ENCODE measurements around the gene MYO5B. TPM values are rescaled to one million over a fixed set of nuclear protein-coding genes. Genes with fewer than 3 reads are reported as not detected.

The MYO5B gene
- total RNA-seq, 2 experiments from 2014 or later = 0.02 TPM; not detected in 1

- Mint-ChIP-seq H3K4me3 (no peak overlapping the region), H3K4me1 (no peaks in the 10 kb centered on the region), H3K9me3 (ENCODE audit: low read depth) (no peaks in the 10 kb centered on the region), H3K27me3 (peaks cover 4% of the 10 kb centered on the region), H3K36me3 (no peaks in the 10 kb centered on the region), H3K27ac (no peak overlapping the region)
- ATAC-seq = no peak
- CTCF ChIA-PET = interaction anchor here (0.7 kb wide), 1 partner anchor 825 kb away, joined by 3 read pairs; no protein-coding TSS in a partner anchor
- no peak for DNase-seq
These were observed 141.8 kb downstream of the MYO5B start for GRCh38 chr18:50053111-50053510.

DNA sequence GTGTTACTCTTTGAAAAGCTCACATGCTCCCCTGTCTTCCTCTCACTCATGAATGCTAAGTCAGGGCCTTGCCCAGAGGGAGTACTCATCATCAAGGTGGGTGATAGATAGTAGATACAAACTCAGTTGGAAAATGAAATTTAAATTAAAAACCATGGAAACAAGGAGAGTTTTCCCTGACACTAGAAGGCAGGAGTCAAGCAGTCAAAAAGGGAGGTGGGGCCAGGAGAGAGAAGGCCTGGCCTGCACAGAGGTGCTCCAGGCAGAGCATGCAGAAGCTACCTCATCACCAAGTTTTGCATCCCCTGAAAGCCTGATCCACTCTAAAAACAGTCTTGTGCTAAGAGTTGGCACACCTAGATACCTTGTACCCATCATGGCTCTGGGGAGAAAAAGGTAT lies 143.7 kb downstream of the MYO5B start:
- H3K27me3 Mint-ChIP-seq = peaks cover 4% of the 10 kb centered on the region
- H3K4me1 Mint-ChIP-seq = no peaks in the 10 kb centered on the region
- ATAC-seq (no peak), DNase-seq (no peak)
- no peaks in the 10 kb centered on the region for H3K9me3 Mint-ChIP-seq (ENCODE audit: low read depth)
- CTCF ChIA-PET = no interaction called here
- H3K4me3 Mint-ChIP-seq = no peak overlapping the region
- no peaks in the 10 kb centered on the region for H3K36me3 Mint-ChIP-seq
- H3K27ac Mint-ChIP-seq = no peak overlapping the region

DNA sequence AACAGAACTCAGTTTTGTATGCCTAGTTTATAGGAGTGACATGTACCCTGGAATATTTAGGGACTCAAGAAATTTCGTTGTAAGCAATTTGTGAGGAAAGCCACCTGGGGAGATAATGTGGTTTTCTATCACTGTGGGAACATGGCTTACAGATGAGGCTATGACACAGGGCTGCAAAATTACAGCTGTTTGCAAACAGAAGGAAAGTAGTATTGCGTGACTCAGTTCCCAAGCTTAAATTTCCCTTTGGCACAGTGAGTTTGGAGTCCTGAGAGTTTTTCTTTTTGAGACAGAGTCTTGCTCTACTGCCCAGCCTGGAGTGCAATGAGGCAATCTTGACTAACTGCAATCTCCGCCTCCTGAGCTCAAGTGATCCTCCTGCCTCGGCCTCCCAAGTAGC lies 149.8 kb downstream of the MYO5B start:
- DNase-seq = no peak
- Mint-ChIP-seq H3K36me3 (no peaks in the 10 kb centered on the region), H3K4me3 (no peak overlapping the region), H3K9me3 (ENCODE audit: low read depth) (no peaks in the 10 kb centered on the region), H3K4me1 (no peaks in the 10 kb centered on the region), H3K27ac (no peak overlapping the region), H3K27me3 (peaks cover 24% of the 10 kb centered on the region)
- CTCF ChIA-PET = interaction anchor here (1.1 kb wide), 1 partner anchor 313 kb away, joined by 3 read pairs; no protein-coding TSS in a partner anchor
- no peak for ATAC-seq

DNA sequence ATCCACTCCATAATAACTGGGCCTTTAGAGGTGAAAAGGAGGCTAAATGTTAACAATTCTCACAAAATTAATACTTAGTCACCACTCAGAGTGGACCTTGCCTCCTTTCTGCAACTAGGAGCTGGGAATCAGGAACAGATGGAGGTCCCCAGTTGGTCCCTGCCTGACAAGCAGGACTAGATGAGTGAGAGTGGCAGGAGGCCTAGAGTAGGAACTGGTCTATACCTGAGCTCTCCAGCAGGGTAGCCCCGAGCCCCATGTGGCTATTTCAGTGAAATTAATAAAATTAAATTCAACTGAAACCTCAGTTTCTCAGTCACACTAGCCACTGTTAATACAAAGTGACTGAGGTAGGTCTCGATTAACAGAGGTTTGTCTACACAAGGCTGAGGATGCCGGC lies 150.5 kb downstream of the MYO5B start:
- ATAC-seq (no peak), DNase-seq (no peak)
- Mint-ChIP-seq H3K27ac (no peak overlapping the region), H3K4me1 (no peaks in the 10 kb centered on the region), H3K4me3 (no peak overlapping the region), H3K9me3 (ENCODE audit: low read depth) (no peaks in the 10 kb centered on the region), H3K36me3 (no peaks in the 10 kb centered on the region), H3K27me3 (peaks cover 24% of the 10 kb centered on the region)
- CTCF ChIA-PET = interaction anchor here (1.1 kb wide), 1 partner anchor 313 kb away, joined by 3 read pairs; no protein-coding TSS in a partner anchor

DNA sequence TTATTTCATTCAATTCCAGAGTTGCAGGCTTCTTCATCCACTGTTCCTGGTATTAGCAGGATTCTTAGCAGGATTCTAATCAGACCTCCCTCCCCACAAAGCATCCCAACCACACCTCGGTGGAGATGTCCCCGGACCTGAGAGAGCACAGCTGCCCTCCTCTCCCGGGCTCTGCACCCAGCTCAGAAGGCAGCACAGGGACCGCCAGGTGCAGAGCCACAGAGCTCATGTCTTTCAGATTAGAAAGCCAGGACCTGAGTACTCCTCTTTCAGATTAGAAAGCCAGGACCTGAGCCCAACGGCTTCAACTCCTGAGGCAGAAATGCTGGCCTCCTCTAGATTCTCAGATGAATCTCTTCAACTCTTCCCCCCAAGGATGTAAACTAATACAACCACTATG lies 152.3 kb downstream of the MYO5B start:
- Mint-ChIP-seq H3K4me1 (peaks cover 2% of the 10 kb centered on the region), H3K27me3 (peaks cover 34% of the 10 kb centered on the region), H3K9me3 (ENCODE audit: low read depth) (no peaks in the 10 kb centered on the region), H3K4me3 (no peak overlapping the region), H3K36me3 (no peaks in the 10 kb centered on the region), H3K27ac (no peak overlapping the region)
- ATAC-seq (no peak), DNase-seq (no peak)
- CTCF ChIA-PET = no interaction called here

GRCh38 chr18:50039746-50040145 lies 155.2 kb downstream of the MYO5B start:
- no peak overlapping the region for H3K27ac Mint-ChIP-seq
- CTCF ChIA-PET = no interaction called here
- H3K4me3 Mint-ChIP-seq = no peak overlapping the region
- ATAC-seq (no peak), DNase-seq (no peak)
- H3K36me3 Mint-ChIP-seq = no peaks in the 10 kb centered on the region
- peaks cover 2% of the 10 kb centered on the region for H3K4me1 Mint-ChIP-seq
- peaks cover 37% of the 10 kb centered on the region for H3K27me3 Mint-ChIP-seq
- H3K9me3 Mint-ChIP-seq (ENCODE audit: low read depth) = no peaks in the 10 kb centered on the region

GRCh38 chr18:50038448-50038847 lies 156.5 kb downstream of the MYO5B start:
- Mint-ChIP-seq H3K4me3 (no peak overlapping the region), H3K36me3 (no peaks in the 10 kb centered on the region), H3K27me3 (peaks cover 34% of the 10 kb centered on the region), H3K4me1 (peaks cover 2% of the 10 kb centered on the region), H3K9me3 (ENCODE audit: low read depth) (no peaks in the 10 kb centered on the region), H3K27ac (no peak overlapping the region)
- CTCF ChIA-PET = no interaction called here
- DNase-seq = no peak
- no peak for ATAC-seq

DNA sequence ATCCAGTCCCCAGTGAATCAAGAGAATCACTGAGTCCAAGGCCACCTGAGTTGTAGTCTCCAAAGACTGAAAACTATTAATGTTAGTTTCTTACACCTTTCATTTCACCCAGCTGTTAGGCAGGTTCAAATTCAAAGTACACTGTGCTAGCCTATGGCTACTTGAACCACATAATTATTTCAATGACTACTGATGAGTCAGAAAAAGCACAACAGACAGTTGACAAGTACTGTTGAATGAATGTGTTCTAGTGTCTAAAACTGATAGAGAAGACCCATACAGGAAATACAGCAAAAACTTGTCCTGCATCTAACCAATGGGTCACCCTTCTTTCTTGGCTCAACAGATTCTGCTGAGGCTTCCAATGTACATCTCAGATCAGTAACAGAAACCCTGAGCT lies 160.9 kb downstream of the MYO5B start:
- no peak for DNase-seq
- H3K9me3 Mint-ChIP-seq (ENCODE audit: low read depth) = no peaks in the 10 kb centered on the region
- CTCF ChIA-PET = no interaction called here
- H3K27me3 Mint-ChIP-seq = peaks cover 35% of the 10 kb centered on the region
- no peak overlapping the region for H3K27ac Mint-ChIP-seq
- no peak for ATAC-seq
- H3K4me1 Mint-ChIP-seq = peaks cover 2% of the 10 kb centered on the region
- H3K36me3 Mint-ChIP-seq = no peaks in the 10 kb centered on the region
- no peak overlapping the region for H3K4me3 Mint-ChIP-seq

- no peaks in the 10 kb centered on the region for H3K4me1 Mint-ChIP-seq
- DNase-seq = no peak
- H3K27me3 Mint-ChIP-seq = peaks cover 34% of the 10 kb centered on the region
- H3K9me3 Mint-ChIP-seq (ENCODE audit: low read depth) = no peaks in the 10 kb centered on the region
- no peak for ATAC-seq
- no peak overlapping the region for H3K27ac Mint-ChIP-seq
- no peak overlapping the region for H3K4me3 Mint-ChIP-seq
- H3K36me3 Mint-ChIP-seq = no peaks in the 10 kb centered on the region
- CTCF ChIA-PET = no interaction called here
These were observed 161.9 kb downstream of the MYO5B start for GRCh38 chr18:50033004-50033403.

DNA sequence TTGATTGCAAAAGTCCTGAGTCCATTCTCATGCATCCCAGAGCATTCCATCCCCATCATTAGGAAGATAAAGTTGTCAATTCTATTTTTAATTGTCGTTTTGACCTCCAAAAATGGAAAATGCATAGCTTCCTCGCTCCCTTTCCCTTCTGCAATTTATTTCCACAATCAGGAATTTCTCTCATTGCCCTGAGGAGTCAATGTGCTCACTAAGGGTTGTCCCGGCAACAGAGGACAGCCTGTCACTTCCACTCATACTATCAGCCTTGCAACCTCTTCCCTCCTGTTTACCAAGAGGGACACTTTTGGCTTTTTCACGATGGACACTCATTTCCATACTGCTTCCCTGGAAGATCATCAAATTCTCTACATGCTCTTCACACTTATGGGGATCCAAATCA lies 164.8 kb downstream of the MYO5B start:
- H3K36me3 Mint-ChIP-seq = no peaks in the 10 kb centered on the region
- no peaks in the 10 kb centered on the region for H3K4me1 Mint-ChIP-seq
- DNase-seq (no peak), ATAC-seq (no peak)
- H3K27ac Mint-ChIP-seq = no peak overlapping the region
- H3K27me3 Mint-ChIP-seq = peaks cover 39% of the 10 kb centered on the region
- H3K9me3 Mint-ChIP-seq (ENCODE audit: low read depth) = no peaks in the 10 kb centered on the region
- no peak overlapping the region for H3K4me3 Mint-ChIP-seq
- CTCF ChIA-PET = no interaction called here

- Mint-ChIP-seq H3K36me3 (no peaks in the 10 kb centered on the region), H3K27ac (no peak overlapping the region), H3K9me3 (ENCODE audit: low read depth) (no peaks in the 10 kb centered on the region), H3K27me3 (peaks cover 32% of the 10 kb centered on the region), H3K4me3 (no peak overlapping the region), H3K4me1 (no peaks in the 10 kb centered on the region)
- no peak for DNase-seq
- no peak for ATAC-seq
- CTCF ChIA-PET = no interaction called here
These were observed 167.0 kb downstream of the MYO5B start for GRCh38 chr18:50027996-50028395.

- H3K4me3 Mint-ChIP-seq = no peak overlapping the region
- no peaks in the 10 kb centered on the region for H3K4me1 Mint-ChIP-seq
- no peak for DNase-seq
- CTCF ChIA-PET = interaction anchor here (0.6 kb wide), 1 partner anchor 67 kb away, joined by 4 read pairs; no protein-coding TSS in a partner anchor
- no peak for ATAC-seq
- H3K27me3 Mint-ChIP-seq = peaks cover 42% of the 10 kb centered on the region
- H3K27ac Mint-ChIP-seq = no peak overlapping the region
- no peaks in the 10 kb centered on the region for H3K9me3 Mint-ChIP-seq (ENCODE audit: low read depth)
- H3K36me3 Mint-ChIP-seq = no peaks in the 10 kb centered on the region
These were observed 170.5 kb downstream of the MYO5B start for GRCh38 chr18:50024466-50024865.

GRCh38 chr18:50022985-50023384 lies 172.0 kb downstream of the MYO5B start:
- Mint-ChIP-seq H3K27ac (no peak overlapping the region), H3K4me1 (no peaks in the 10 kb centered on the region), H3K27me3 (peaks cover 45% of the 10 kb centered on the region), H3K4me3 (no peak overlapping the region), H3K9me3 (ENCODE audit: low read depth) (no peaks in the 10 kb centered on the region), H3K36me3 (no peaks in the 10 kb centered on the region)
- DNase-seq (no peak), ATAC-seq (no peak)
- CTCF ChIA-PET = interaction anchor here (1.5 kb wide), 1 partner anchor 334 kb away, joined by 3 read pairs; no protein-coding TSS in a partner anchor

DNA sequence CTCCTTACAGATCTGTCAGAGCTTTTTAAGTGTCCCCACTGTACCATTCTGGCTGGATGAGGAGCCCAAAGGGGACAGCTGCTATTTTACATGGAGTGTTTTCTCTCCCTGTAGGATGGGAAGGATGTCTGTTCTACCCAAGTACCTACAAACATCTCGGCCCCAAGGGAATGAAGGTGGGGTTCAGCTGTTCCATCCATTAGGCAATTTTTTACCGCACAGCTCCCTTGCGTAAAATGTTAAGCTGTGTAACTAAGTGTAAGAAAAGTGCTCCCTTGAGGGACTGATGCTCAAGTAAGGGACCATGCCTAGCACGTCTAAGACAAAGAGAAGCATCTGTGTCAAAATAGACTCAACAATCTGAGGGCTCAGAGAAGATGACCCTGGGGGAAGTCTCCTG lies 180.3 kb downstream of the MYO5B start:
- no peak for DNase-seq
- no peaks in the 10 kb centered on the region for H3K36me3 Mint-ChIP-seq
- H3K4me1 Mint-ChIP-seq = no peaks in the 10 kb centered on the region
- no peaks in the 10 kb centered on the region for H3K9me3 Mint-ChIP-seq (ENCODE audit: low read depth)
- CTCF ChIA-PET = no interaction called here
- ATAC-seq = no peak
- H3K27ac Mint-ChIP-seq = no peak overlapping the region
- no peak overlapping the region for H3K4me3 Mint-ChIP-seq
- H3K27me3 Mint-ChIP-seq = peaks cover 38% of the 10 kb centered on the region
